Uterus (tissue), 2 donors: Measurements from ENCODE around the gene SDE2.

Experiments
- CTCF ChIP-seq, 4 experiments: fragments of 200-600 bp in 2 of 4; fragments of 450-650 bp in 2 of 4; sonication (generic) in 2 of 4; IDR thresholded peaks; one replicate each; pipeline ENCODE4 v1.5.1; 2016 to 2019; ENCODE audit warnings: antibody characterized with exemption in 4 of 4, mild to moderate bottlenecking in 2 of 4, moderate library complexity in 1 of 4
- POLR2A ChIP-seq, 2 donors: fragments of 450-650 bp; IDR thresholded peaks; one replicate each; pipeline ENCODE4 v1.6.1; 2016; ENCODE audit warnings: antibody characterized with exemption in 2 of 2, mild to moderate bottlenecking in 1 of 2, moderate library complexity in 1 of 2

- no peak for TF ChIP-seq CTCF (IDR thresholded peaks at IDR 0.05)
- no peak for TF ChIP-seq POLR2A (IDR thresholded peaks at IDR 0.05)
These were observed 58.6 kb downstream of the SDE2 start for GRCh38 chr1:225940385-225941151.
